WTC11 (cell line): ENCODE results near the gene ZNF771. TPM values are rescaled to one million over a fixed set of nuclear protein-coding genes. Genes with fewer than 3 reads are reported as not detected.

Experiments used
- ATAC-seq: fragments of 200-7000 bp; cut with Tn5 transposase; 2 replicates; pipeline ENCODE4 v1.10.0; 2021; ENCODE audit warnings: mild to moderate bottlenecking, moderate library complexity
- CTCF ChIA-PET: fragments of 300-600 bp; sonication (Branson Sonifier 250); formaldehyde crosslinking; loops from one replicate; lab custom pipeline; 2021; ENCODE audit warnings: antibody characterized with exemption; lab: Charles Lee
- POLR2A ChIA-PET: fragments of 350-600 bp; sonication (Branson Sonifier 250); formaldehyde crosslinking; loops from one replicate; lab custom pipeline; 2021; ENCODE audit warnings: antibody characterized with exemption; lab: Charles Lee
- DNase-seq: peaks from one replicate; pipeline ENCODE4 v3.0.0; 2021; ENCODE audit warnings: low spot score
- H3K27ac Mint-ChIP-seq: 2 replicates; pipeline ENCODE4 v1.8.0; 2021; ENCODE audit warnings: mixed read lengths
- H3K27me3 Mint-ChIP-seq: 2 replicates; pipeline ENCODE4 v1.8.0; 2021; ENCODE audit warnings: low read depth, mild to moderate bottlenecking, moderate library complexity, mixed read lengths
- H3K36me3 Mint-ChIP-seq: 2 replicates; pipeline ENCODE4 v1.8.0; 2021; ENCODE audit warnings: mixed read lengths
- H3K4me1 Mint-ChIP-seq: 2 replicates; pipeline ENCODE4 v1.8.0; 2022; ENCODE audit warnings: mixed read lengths
- H3K4me3 Mint-ChIP-seq: 2 replicates; pipeline ENCODE4 v1.8.0; 2021; ENCODE audit warnings: mild to moderate bottlenecking, moderate library complexity, mixed read lengths
- H3K9me3 Mint-ChIP-seq: 2 replicates; pipeline ENCODE4 v1.8.0; 2021; ENCODE audit warnings: mixed read lengths
- ATF1 ChIP-seq: sonication (generic); formaldehyde crosslinking; IDR thresholded peaks from 2 replicates; pipeline ENCODE4 v1.8.1; 2023; ENCODE audit warnings: mild to moderate bottlenecking, moderate library complexity, missing genetic modification reagents
- CBFB ChIP-seq: sonication (generic); formaldehyde crosslinking; IDR thresholded peaks from 2 replicates; pipeline ENCODE4 v1.8.1; 2022; ENCODE audit warnings: mild to moderate bottlenecking, low read depth, missing genetic modification reagents
- E2F1 ChIP-seq: sonication (generic); formaldehyde crosslinking; IDR thresholded peaks from 2 replicates; pipeline ENCODE4 v1.8.0; 2022; ENCODE audit warnings: mild to moderate bottlenecking, missing genetic modification reagents
- GABPB1 ChIP-seq: sonication (generic); formaldehyde crosslinking; IDR thresholded peaks from 2 replicates; pipeline ENCODE4 v1.8.1; 2023; ENCODE audit warnings: mild to moderate bottlenecking, missing genetic modification reagents
- TP53 ChIP-seq: sonication (generic); formaldehyde crosslinking; IDR thresholded peaks from 2 replicates; pipeline ENCODE4 v1.8.1; 2023; ENCODE audit warnings: mild to moderate bottlenecking, missing genetic modification reagents
- USF1 ChIP-seq: sonication (generic); formaldehyde crosslinking; IDR thresholded peaks from 2 replicates; pipeline ENCODE4 v1.8.0; 2022; ENCODE audit warnings: mild to moderate bottlenecking, missing genetic modification reagents
- ZNF138 ChIP-seq: sonication (generic); formaldehyde crosslinking; conservative IDR thresholded peaks from 2 replicates; pipeline ENCODE4 v1.8.1; 2022; ENCODE audit warnings: mild to moderate bottlenecking, moderate library complexity, missing genetic modification reagents
- ZNF317 ChIP-seq: sonication (generic); formaldehyde crosslinking; IDR thresholded peaks from 2 replicates; pipeline ENCODE4 v1.8.1; 2023; ENCODE audit warnings: low read depth, mild to moderate bottlenecking, moderate library complexity, missing genetic modification reagents, borderline replicate concordance
- ZNF423 ChIP-seq: fragments of 250-450 bp; sonication (Bioruptor Pico); IDR thresholded peaks from 2 replicates; pipeline ENCODE4 v2.1.2; 2022; ENCODE audit warnings: mild to moderate bottlenecking, moderate library complexity
- total RNA-seq: library from RNA; stranded (reverse); gene quantifications from 3 replicates; pipeline ENCODE4 v1.2.3, GENCODE V29; 2021
- TF ChIP-seq, protein P1 (sequence below): sonication (generic); formaldehyde crosslinking; IDR thresholded peaks from 2 replicates; pipeline ENCODE4 v1.8.0; 2022; ENCODE audit warnings: missing genetic modification reagents
- TF ChIP-seq, protein P2 (sequence below): sonication (generic); formaldehyde crosslinking; IDR thresholded peaks from 2 replicates; pipeline ENCODE4 v1.8.0; 2023; ENCODE audit warnings: mild to moderate bottlenecking, missing genetic modification reagents

The ZNF771 gene
- total RNA-seq, 1 experiment from 2014 or later: 10.0 TPM

DNA sequence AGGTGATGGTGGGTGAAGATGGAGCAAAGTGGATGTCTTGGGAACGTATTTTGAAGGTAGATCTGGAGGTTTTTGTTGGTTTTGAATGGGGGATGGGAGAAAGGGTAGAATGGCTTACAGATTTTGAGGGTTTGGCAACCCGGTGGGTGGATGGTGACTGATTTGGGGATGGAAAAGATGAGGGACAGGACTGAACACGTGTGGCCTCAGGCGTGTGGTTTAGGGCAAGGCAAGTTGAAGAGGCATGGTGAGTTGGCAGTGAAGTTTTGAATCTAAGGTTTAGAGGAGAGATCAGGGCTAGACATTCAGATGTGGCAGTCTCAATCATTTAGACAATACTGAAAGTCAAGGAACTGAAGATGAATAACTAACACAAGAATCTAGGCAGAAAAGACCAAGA, 27.4 kb downstream of the ZNF771 start:
- DNase-seq (no peak), ATAC-seq (no peak)
- Mint-ChIP-seq H3K4me1 (peaks cover 3% of the 10 kb centered on the region; the same call in 1 of the 2 replicates), H3K4me3 (no peak overlapping the region), H3K36me3 (no peaks in the 10 kb centered on the region), H3K27me3 (peaks cover 40% of the 10 kb centered on the region), H3K9me3 (no peaks in the 10 kb centered on the region), H3K27ac (no peak overlapping the region)
- CTCF ChIA-PET: interaction anchor here (0.6 to 1.9 kb wide), 3 partner anchors 181 to 193 kb away, joined by 3 to 9 read pairs (median 4); no protein-coding TSS in a partner anchor
- TF ChIP-seq ZNF423 (CRISPR knock-in tag) (no peak), ZNF138 (CRISPR knock-in tag) (no peak), CBFB (CRISPR knock-in tag) (no peak), TP53 (CRISPR knock-in tag) (no peak)
- TF ChIP-seq, protein P1, sequence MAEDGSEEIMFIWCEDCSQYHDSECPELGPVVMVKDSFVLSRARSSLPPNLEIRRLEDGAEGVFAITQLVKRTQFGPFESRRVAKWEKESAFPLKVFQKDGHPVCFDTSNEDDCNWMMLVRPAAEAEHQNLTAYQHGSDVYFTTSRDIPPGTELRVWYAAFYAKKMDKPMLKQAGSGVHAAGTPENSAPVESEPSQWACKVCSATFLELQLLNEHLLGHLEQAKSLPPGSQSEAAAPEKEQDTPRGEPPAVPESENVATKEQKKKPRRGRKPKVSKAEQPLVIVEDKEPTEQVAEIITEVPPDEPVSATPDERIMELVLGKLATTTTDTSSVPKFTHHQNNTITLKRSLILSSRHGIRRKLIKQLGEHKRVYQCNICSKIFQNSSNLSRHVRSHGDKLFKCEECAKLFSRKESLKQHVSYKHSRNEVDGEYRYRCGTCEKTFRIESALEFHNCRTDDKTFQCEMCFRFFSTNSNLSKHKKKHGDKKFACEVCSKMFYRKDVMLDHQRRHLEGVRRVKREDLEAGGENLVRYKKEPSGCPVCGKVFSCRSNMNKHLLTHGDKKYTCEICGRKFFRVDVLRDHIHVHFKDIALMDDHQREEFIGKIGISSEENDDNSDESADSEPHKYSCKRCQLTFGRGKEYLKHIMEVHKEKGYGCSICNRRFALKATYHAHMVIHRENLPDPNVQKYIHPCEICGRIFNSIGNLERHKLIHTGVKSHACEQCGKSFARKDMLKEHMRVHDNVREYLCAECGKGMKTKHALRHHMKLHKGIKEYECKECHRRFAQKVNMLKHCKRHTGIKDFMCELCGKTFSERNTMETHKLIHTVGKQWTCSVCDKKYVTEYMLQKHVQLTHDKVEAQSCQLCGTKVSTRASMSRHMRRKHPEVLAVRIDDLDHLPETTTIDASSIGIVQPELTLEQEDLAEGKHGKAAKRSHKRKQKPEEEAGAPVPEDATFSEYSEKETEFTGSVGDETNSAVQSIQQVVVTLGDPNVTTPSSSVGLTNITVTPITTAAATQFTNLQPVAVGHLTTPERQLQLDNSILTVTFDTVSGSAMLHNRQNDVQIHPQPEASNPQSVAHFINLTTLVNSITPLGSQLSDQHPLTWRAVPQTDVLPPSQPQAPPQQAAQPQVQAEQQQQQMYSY (CRISPR knock-in tag): no peak
- POLR2A ChIA-PET: interaction anchor here (0.7 kb wide), 1 partner anchor 323 kb away, joined by 3 read pairs; no protein-coding TSS in a partner anchor

GRCh38 chr16:30437511-30438046, 30.2 kb downstream of the ZNF771 start:
- H3K4me1 Mint-ChIP-seq: peaks cover 3% of the 10 kb centered on the region; the same call in 1 of the 2 replicates
- H3K36me3 Mint-ChIP-seq: no peaks in the 10 kb centered on the region
- POLR2A ChIA-PET: no interaction called here
- H3K9me3 Mint-ChIP-seq: no peaks in the 10 kb centered on the region
- H3K27ac Mint-ChIP-seq: no peak overlapping the region
- DNase-seq: no peak
- peak; percentile 40 for TF ChIP-seq GABPB1
- no peak for TF ChIP-seq USF1 (CRISPR knock-in tag)
- no peak overlapping the region for H3K4me3 Mint-ChIP-seq
- H3K27me3 Mint-ChIP-seq: peaks cover 37% of the 10 kb centered on the region
- CTCF ChIA-PET: interaction anchor here (1.2 kb wide), 1 partner anchor 28 kb away, joined by 3 read pairs; no protein-coding TSS in a partner anchor
- ATAC-seq: no peak

DNA sequence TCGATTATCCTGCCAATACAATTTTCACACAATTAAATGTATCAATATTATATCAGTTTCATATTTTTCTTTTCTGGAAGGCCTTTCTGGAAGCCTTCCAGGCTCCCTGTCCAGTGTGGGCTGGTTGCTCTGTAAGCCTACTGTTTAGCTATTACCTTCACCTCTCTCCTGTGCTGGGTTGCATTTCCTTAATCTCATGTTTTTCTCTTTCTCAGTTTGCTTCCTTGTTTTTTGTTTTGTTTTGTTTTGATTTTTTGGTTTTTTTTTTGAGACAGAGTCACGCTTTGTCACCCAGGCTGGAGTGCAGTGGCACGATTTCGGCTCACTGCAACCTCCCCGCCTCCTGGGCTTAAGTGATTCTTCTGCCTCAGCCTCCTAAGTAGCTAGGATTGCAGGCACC, 31.4 kb downstream of the ZNF771 start:
- no peak for ATAC-seq
- POLR2A ChIA-PET: no interaction called here
- H3K27ac Mint-ChIP-seq: no peak overlapping the region; the same call in 1 of the 2 replicates
- peaks cover 3% of the 10 kb centered on the region for H3K36me3 Mint-ChIP-seq
- peaks cover 10% of the 10 kb centered on the region for H3K4me1 Mint-ChIP-seq
- peaks cover 27% of the 10 kb centered on the region for H3K27me3 Mint-ChIP-seq
- H3K9me3 Mint-ChIP-seq: peaks cover 2% of the 10 kb centered on the region; the same call in 1 of the 2 replicates
- TF ChIP-seq E2F1 (CRISPR knock-in tag) (no peak), ZNF423 (CRISPR knock-in tag) (no peak), ZNF317 (no peak), ATF1 (no peak)
- TF ChIP-seq, protein P2, sequence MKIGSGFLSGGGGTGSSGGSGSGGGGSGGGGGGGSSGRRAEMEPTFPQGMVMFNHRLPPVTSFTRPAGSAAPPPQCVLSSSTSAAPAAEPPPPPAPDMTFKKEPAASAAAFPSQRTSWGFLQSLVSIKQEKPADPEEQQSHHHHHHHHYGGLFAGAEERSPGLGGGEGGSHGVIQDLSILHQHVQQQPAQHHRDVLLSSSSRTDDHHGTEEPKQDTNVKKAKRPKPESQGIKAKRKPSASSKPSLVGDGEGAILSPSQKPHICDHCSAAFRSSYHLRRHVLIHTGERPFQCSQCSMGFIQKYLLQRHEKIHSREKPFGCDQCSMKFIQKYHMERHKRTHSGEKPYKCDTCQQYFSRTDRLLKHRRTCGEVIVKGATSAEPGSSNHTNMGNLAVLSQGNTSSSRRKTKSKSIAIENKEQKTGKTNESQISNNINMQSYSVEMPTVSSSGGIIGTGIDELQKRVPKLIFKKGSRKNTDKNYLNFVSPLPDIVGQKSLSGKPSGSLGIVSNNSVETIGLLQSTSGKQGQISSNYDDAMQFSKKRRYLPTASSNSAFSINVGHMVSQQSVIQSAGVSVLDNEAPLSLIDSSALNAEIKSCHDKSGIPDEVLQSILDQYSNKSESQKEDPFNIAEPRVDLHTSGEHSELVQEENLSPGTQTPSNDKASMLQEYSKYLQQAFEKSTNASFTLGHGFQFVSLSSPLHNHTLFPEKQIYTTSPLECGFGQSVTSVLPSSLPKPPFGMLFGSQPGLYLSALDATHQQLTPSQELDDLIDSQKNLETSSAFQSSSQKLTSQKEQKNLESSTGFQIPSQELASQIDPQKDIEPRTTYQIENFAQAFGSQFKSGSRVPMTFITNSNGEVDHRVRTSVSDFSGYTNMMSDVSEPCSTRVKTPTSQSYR: no peak
- TF ChIP-seq, all 79 proteins: peak for 0
- no peak for DNase-seq
- CTCF ChIA-PET: interaction anchor here (0.7 to 2.8 kb wide), 3 partner anchors 9 to 156 kb away, joined by 3 to 18 read pairs (median 3); partner anchors contain the start of gene DCTPP1
- H3K4me3 Mint-ChIP-seq: no peak overlapping the region
